ENCODE results near the gene CACNA1G.

The CACNA1G gene

DNA sequence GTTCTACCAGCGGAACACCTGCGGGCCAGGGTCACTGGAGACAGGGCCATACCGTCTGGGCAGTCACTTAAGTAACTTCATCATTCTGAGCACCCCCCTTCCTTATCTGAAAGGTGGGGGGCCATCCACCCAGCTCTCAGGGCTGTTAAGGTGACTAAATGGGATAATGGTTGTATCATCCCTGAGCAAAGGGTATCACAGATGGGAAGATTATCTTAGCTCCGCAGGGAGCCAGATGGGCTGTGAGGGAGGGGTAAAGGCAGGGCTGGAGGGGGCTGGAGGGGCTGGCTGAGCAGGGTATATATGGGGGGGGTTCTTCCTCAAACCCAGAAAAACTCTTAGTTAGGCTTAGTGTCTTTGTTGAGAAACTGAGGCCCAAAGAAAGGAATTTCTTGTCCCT lies 2.9 kb upstream of the CACNA1G start:
- Histone ChIP-seq H3K36me3 (ENCODE audit: control insufficient read depth in 1 of 2, insufficient read depth in 2 of 2, low read length in 2 of 2) (peaks cover 0 to 4% of the 10 kb centered on the region in 2 donors), H3K4me3 (ENCODE audit: low read depth in 1 of 2, low read length in 2 of 2) (no peak overlapping the region), H3K27me3 (ENCODE audit: control insufficient read depth in 1 of 2, insufficient read depth in 2 of 2, low read length in 2 of 2) (peaks cover 31 to 36% of the 10 kb centered on the region in 2 donors), H3K9me3 (ENCODE audit: control insufficient read depth in 1 of 2, low read length in 2 of 2) (no peaks in the 10 kb centered on the region), H3K4me1 (ENCODE audit: control insufficient read depth in 1 of 2, insufficient read depth in 2 of 2, low read length in 2 of 2) (peaks cover 16% of the 10 kb centered on the region in 2 donors), H3K9ac (ENCODE audit: low read depth in 1 of 2, low read length in 2 of 2) (no peak overlapping the region), H3K27ac (ENCODE audit: low read depth, low read length) (no peak overlapping the region)

DNA sequence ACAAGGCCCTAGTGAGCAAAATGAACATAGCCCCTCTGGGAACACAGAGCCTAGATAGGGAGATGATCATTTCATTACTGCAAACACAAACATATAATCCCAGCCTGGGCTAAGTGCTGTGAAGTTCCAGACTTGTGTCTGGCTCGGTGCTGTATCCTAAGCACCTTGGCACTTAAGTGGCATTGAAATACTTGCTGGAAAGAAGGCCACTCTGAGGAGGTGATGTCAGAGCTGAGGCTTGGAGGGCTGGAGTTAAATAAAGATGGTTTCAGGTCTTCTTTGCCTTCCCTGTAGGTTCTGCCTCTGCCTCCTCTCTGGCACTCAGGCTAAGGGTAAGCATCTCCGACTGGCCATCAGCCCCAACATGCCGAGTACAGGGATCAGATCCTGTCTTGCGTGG lies 2.4 kb upstream of the CACNA1G start:
- H3K27me3 ChIP-seq (ENCODE audit: control insufficient read depth in 1 of 2, insufficient read depth in 2 of 2, low read length in 2 of 2), result peaks cover 36 to 41% of the 10 kb centered on the region in 2 donors
- no peak overlapping the region for H3K27ac ChIP-seq (ENCODE audit: low read depth, low read length)

DNA sequence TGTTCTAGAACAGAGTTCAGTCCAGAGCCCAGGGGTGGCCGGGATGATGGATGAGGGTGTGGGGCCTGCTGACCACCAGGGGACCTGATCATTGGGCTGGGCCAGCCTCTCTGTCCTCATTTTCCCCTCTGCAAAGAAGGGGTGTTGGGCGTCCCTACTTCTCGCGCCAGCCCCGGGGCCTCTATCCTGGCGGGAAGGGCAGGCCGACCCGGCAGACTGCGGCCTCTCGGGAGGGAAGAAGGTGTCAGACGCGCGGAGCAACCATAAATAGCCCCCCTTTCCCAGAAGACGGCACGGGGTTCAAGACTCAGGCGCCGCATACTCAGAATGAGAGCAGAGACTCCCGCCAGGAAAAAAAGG lies 2.0 kb upstream of the CACNA1G start:
- peaks cover 41 to 44% of the 10 kb centered on the region in 2 donors for H3K27me3 ChIP-seq (ENCODE audit: control insufficient read depth in 1 of 2, insufficient read depth in 2 of 2, low read length in 2 of 2)
- peaks cover 0 to 4% of the 10 kb centered on the region in 2 donors for H3K36me3 ChIP-seq (ENCODE audit: control insufficient read depth in 1 of 2, insufficient read depth in 2 of 2, low read length in 2 of 2)
- no peaks in the 10 kb centered on the region for H3K9me3 ChIP-seq (ENCODE audit: control insufficient read depth in 1 of 2, low read length in 2 of 2)
- peaks cover 16% of the 10 kb centered on the region in 2 donors for H3K4me1 ChIP-seq (ENCODE audit: control insufficient read depth in 1 of 2, insufficient read depth in 2 of 2, low read length in 2 of 2)
- no peak overlapping the region for H3K4me3 ChIP-seq (ENCODE audit: low read depth in 1 of 2, low read length in 2 of 2)
- no peak overlapping the region for H3K27ac ChIP-seq (ENCODE audit: low read depth, low read length)
- no peak overlapping the region for H3K9ac ChIP-seq (ENCODE audit: low read depth in 1 of 2, low read length in 2 of 2)

More for the DNA sequence above, 2.4 kb upstream of the CACNA1G start:
- Histone ChIP-seq H3K4me1 (ENCODE audit: control insufficient read depth in 1 of 2, insufficient read depth in 2 of 2, low read length in 2 of 2) (peaks cover 16% of the 10 kb centered on the region in 2 donors), H3K9ac (ENCODE audit: low read depth in 1 of 2, low read length in 2 of 2) (no peak overlapping the region), H3K36me3 (ENCODE audit: control insufficient read depth in 1 of 2, insufficient read depth in 2 of 2, low read length in 2 of 2) (peaks cover 0 to 4% of the 10 kb centered on the region in 2 donors), H3K9me3 (ENCODE audit: control insufficient read depth in 1 of 2, low read length in 2 of 2) (no peaks in the 10 kb centered on the region), H3K4me3 (ENCODE audit: low read depth in 1 of 2, low read length in 2 of 2) (no peak overlapping the region)

DNA sequence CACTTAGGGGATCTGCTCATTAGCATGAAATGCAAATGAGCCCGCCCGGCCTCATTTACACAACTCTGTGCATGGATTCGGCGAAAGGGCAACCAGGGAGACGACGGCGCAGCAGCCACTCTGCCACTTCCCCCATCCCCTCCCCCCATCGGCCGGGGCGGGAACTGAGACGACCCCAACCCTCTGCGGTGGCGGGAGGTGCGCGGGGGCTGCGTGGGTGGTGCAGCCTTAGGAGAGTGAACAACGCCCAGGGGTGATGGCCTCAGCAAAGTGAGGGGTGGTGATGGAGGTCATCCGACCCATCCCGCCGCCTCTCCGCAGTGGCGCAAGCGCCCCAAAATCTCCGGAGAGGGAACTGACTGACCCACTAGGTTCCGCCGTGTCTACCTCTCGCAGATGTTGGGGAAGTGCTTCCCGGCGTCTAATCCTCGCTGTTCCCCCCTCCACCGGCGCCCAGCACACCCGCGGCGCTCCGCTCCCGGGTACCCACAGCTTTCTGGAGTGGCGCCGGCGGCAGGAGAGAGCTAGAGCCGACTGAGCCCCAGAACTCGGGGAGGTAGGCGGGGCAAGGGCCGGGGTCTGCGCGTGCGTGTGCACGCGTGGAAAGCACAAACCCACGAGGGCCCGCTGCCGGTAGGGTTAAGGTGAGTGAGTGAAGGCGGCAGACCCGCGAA lies 1.4 kb upstream of the CACNA1G start:
- Histone ChIP-seq H3K4me3 (ENCODE audit: low read depth in 1 of 2, low read length in 2 of 2) (peak overlapping the region; percentile 65 to 68), H3K4me1 (ENCODE audit: control insufficient read depth in 1 of 2, insufficient read depth in 2 of 2, low read length in 2 of 2) (peaks cover 16% of the 10 kb centered on the region in 2 donors), H3K36me3 (ENCODE audit: control insufficient read depth in 1 of 2, insufficient read depth in 2 of 2, low read length in 2 of 2) (peaks cover 0 to 4% of the 10 kb centered on the region in 2 donors), H3K9ac (ENCODE audit: low read depth in 1 of 2, low read length in 2 of 2) (no peak overlapping the region), H3K27ac (ENCODE audit: low read depth, low read length) (no peak overlapping the region), H3K27me3 (ENCODE audit: control insufficient read depth in 1 of 2, insufficient read depth in 2 of 2, low read length in 2 of 2) (peaks cover 46 to 49% of the 10 kb centered on the region in 2 donors), H3K9me3 (ENCODE audit: control insufficient read depth in 1 of 2, low read length in 2 of 2) (no peaks in the 10 kb centered on the region)

DNA sequence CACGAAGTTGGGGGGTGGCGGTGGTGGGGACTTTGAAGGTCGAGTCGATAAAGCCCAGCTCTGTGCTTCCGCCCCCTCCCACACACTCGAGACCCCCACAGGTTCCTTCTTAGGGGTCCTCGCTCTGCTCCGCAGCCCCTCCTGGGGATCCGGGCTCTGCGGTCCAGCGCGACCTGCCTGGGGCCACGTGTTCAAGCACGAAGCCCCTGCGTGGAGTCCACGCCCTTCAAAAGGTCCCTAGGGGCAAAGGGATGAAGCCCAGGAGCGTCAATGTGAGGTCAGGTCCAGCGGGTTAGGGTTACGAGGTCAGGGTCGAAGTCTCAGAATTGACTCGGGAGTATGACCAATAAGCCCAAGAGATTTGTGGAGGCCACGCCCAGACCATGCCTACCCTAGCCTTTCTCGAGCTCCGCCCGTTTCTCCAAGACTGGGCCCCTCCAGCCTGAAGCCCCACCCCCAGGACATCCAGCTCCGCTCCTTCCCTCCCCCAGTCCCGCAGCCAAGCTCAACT lies 786 bp upstream of the CACNA1G start:
- Histone ChIP-seq H3K9ac (ENCODE audit: low read depth in 1 of 2, low read length in 2 of 2) (no peak overlapping the region), H3K36me3 (ENCODE audit: control insufficient read depth in 1 of 2, insufficient read depth in 2 of 2, low read length in 2 of 2) (peaks cover 0 to under 1% of the 10 kb centered on the region in 2 donors), H3K27me3 (ENCODE audit: control insufficient read depth in 1 of 2, insufficient read depth in 2 of 2, low read length in 2 of 2) (peaks cover 50 to 55% of the 10 kb centered on the region in 2 donors), H3K27ac (ENCODE audit: low read depth, low read length) (no peak overlapping the region), H3K4me3 (ENCODE audit: low read depth in 1 of 2, low read length in 2 of 2) (peak overlapping the region; percentile 65 to 68), H3K4me1 (ENCODE audit: control insufficient read depth in 1 of 2, insufficient read depth in 2 of 2, low read length in 2 of 2) (peaks cover 16% of the 10 kb centered on the region in 2 donors), H3K9me3 (ENCODE audit: control insufficient read depth in 1 of 2, low read length in 2 of 2) (no peaks in the 10 kb centered on the region)

DNA sequence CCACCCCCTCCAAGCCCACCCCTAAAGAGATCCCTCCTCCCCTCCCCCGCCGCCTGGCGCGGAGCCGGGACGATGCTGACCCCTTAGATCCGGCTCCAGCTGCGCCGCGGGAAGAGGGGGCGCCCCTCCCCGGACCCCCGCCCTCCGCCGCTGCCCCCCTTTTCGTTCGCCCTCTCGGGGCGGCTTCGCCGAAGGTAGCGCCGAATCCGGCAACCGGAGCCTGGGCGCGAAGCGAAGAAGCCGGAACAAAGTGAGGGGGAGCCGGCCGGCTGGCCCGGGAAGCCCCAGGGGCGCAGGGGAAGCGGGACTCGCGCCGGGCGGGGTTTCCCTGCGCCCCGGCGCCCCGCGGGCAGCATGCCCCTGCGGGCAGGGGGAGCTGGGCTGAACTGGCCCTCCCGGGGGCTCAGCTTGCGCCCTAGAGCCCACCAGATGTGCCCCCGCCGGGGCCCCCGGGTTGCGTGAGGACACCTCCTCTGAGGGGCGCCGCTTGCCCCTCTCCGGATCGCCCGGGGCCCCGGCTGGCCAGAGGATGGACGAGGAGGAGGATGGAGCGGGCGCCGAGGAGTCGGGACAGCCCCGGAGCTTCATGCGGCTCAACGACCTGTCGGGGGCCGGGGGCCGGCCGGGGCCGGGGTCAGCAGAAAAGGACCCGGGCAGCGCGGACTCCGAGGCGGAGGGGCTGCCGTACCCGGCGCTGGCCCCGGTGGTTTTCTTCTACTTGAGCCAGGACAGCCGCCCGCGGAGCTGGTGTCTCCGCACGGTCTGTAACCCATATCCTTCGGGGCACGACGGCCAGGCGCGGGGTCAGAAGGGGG lies 623 bp downstream of the CACNA1G start:
- peaks cover 56 to 64% of the 10 kb centered on the region in 2 donors for H3K27me3 ChIP-seq (ENCODE audit: control insufficient read depth in 1 of 2, insufficient read depth in 2 of 2, low read length in 2 of 2)
- H3K4me1 ChIP-seq (ENCODE audit: control insufficient read depth in 1 of 2, insufficient read depth in 2 of 2, low read length in 2 of 2), result peaks cover 16% of the 10 kb centered on the region in 2 donors
- no peaks in the 10 kb centered on the region for H3K9me3 ChIP-seq (ENCODE audit: control insufficient read depth in 1 of 2, low read length in 2 of 2)
- no peaks in the 10 kb centered on the region for H3K36me3 ChIP-seq (ENCODE audit: control insufficient read depth in 1 of 2, insufficient read depth in 2 of 2, low read length in 2 of 2)
- no peak overlapping the region for H3K9ac ChIP-seq (ENCODE audit: low read depth in 1 of 2, low read length in 2 of 2)
- H3K4me3 ChIP-seq (ENCODE audit: low read depth in 1 of 2, low read length in 2 of 2), result peak overlapping the region; percentile 28 to 29
- H3K27ac ChIP-seq (ENCODE audit: low read depth, low read length), result no peak overlapping the region

DNA sequence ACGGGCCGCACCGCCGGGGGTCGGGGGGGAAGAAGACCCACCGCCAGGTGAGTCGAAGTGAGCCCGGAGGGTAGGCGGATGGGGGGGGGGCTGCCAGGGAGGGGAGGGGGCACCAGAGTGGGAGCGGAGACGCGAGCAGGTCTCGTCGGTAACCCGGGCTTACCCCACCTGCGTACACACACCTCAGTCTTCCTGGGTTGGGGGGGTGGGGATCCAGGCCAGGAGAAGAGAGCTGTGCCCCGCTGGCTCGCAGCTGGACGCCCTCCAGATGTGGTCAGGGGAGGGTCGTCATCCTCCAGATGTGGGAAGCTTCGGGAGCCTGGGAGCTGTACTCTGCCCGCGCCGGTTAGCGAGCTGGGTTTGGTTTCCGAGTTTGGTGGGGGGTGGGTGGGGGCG lies 1.2 kb downstream of the CACNA1G start:
- Histone ChIP-seq H3K4me3 (ENCODE audit: low read depth in 1 of 2, low read length in 2 of 2) (no peak overlapping the region), H3K27ac (ENCODE audit: low read depth, low read length) (no peak overlapping the region), H3K36me3 (ENCODE audit: control insufficient read depth in 1 of 2, insufficient read depth in 2 of 2, low read length in 2 of 2) (no peaks in the 10 kb centered on the region), H3K4me1 (ENCODE audit: control insufficient read depth in 1 of 2, insufficient read depth in 2 of 2, low read length in 2 of 2) (peaks cover 16% of the 10 kb centered on the region in 2 donors), H3K27me3 (ENCODE audit: control insufficient read depth in 1 of 2, insufficient read depth in 2 of 2, low read length in 2 of 2) (peaks cover 62 to 70% of the 10 kb centered on the region in 2 donors), H3K9ac (ENCODE audit: low read depth in 1 of 2, low read length in 2 of 2) (no peak overlapping the region), H3K9me3 (ENCODE audit: control insufficient read depth in 1 of 2, low read length in 2 of 2) (no peaks in the 10 kb centered on the region)

DNA sequence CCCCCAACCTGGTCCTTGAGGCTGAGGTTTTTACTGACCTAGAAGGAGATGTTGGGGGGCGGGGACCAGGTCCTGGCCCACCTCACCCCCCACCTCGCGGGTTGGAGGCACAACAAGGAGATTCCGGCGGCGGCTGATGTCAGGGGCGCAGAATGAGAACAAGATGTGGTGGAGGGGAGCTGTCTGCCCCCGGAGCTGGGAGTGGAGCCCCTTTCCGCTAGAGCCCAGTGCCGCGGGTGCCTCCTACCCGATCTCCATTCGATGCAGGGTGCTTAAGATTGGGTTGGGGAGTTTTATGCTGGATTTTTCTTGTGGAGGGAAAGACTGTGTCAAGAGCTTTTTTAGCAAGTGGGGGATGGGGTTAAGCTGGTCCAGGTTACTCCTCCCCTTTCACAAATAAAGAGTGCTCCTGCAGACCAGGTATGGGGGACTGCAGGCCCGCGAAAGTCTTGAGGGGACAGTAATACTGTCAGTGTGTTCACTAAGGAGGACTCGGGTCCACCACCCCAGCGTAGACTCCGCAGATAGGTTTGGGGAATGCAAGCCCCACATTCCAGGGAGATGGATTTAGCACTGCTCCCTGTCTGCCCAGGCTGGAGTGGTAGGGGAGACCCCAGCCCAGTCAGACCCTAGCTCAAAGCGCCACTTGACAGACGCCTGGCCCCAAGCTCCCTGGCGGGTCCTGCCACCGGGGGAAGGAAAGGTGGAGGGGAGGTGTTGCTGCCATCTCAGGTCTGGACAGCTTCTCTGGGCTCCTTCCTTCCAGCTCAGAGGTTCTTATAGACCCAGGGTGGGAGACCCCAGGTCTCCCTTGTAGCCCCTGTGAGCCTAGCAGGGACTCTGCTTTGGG lies 2.0 kb downstream of the CACNA1G start:
- peaks cover 16% of the 10 kb centered on the region in 2 donors for H3K4me1 ChIP-seq (ENCODE audit: control insufficient read depth in 1 of 2, insufficient read depth in 2 of 2, low read length in 2 of 2)
- no peak overlapping the region for H3K9ac ChIP-seq (ENCODE audit: low read depth in 1 of 2, low read length in 2 of 2)
- no peak overlapping the region for H3K4me3 ChIP-seq (ENCODE audit: low read depth in 1 of 2, low read length in 2 of 2)
- H3K36me3 ChIP-seq (ENCODE audit: control insufficient read depth in 1 of 2, insufficient read depth in 2 of 2, low read length in 2 of 2), result no peaks in the 10 kb centered on the region
- H3K9me3 ChIP-seq (ENCODE audit: control insufficient read depth in 1 of 2, low read length in 2 of 2), result no peaks in the 10 kb centered on the region
- H3K27me3 ChIP-seq (ENCODE audit: control insufficient read depth in 1 of 2, insufficient read depth in 2 of 2, low read length in 2 of 2), result peaks cover 67 to 74% of the 10 kb centered on the region in 2 donors
- no peak overlapping the region for H3K27ac ChIP-seq (ENCODE audit: low read depth, low read length)

DNA sequence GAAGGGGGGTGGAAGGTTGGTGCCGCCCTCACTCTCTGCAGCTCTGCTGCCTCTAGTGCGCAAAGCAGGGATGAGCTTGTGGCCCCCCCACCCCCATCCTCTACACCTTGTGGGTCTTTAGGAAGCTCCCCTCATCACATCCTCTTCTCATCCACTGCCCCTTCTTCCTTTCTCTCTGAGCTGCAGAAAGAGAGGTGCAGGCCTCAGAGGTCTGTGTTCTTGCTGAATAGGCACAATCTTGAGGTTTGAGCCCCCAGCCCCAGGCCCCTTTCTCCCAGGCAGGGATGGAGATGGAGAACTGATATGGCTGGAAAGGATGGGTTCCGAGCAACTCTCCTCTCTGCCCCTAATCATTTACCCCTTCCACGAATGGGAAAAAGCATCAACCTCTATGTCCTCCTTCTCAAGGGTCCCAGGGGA lies 2.6 kb downstream of the CACNA1G start:
- Histone ChIP-seq H3K27ac (ENCODE audit: low read depth, low read length) (no peak overlapping the region), H3K9me3 (ENCODE audit: control insufficient read depth in 1 of 2, low read length in 2 of 2) (no peaks in the 10 kb centered on the region), H3K4me3 (ENCODE audit: low read depth in 1 of 2, low read length in 2 of 2) (no peak overlapping the region), H3K36me3 (ENCODE audit: control insufficient read depth in 1 of 2, insufficient read depth in 2 of 2, low read length in 2 of 2) (no peaks in the 10 kb centered on the region), H3K4me1 (ENCODE audit: control insufficient read depth in 1 of 2, insufficient read depth in 2 of 2, low read length in 2 of 2) (peaks cover 16% of the 10 kb centered on the region in 2 donors), H3K27me3 (ENCODE audit: control insufficient read depth in 1 of 2, insufficient read depth in 2 of 2, low read length in 2 of 2) (peaks cover 68 to 70% of the 10 kb centered on the region in 2 donors), H3K9ac (ENCODE audit: low read depth in 1 of 2, low read length in 2 of 2) (no peak overlapping the region)

Measured in duodenal mucosa (tissue), 2 donors.